MM.1S (cell line): Measurements from ENCODE around the gene GNG3.

Experiments
- DNase-seq: peaks from one replicate; pipeline ENCODE4 v3.0.0-alpha.2; 2015
- H2AFZ ChIP-seq: fragments of 300-600 bp; sonication (generic); 2 replicates; pipeline ENCODE4 v1.6.0; 2016; ENCODE audit warnings: antibody characterized with exemption, low read length
- H3F3A ChIP-seq: fragments of 300-600 bp; sonication (generic); 2 replicates; pipeline ENCODE4 v1.6.1; 2016; ENCODE audit warnings: mild to moderate bottlenecking, antibody characterized with exemption, low read length, moderate library complexity, mixed read lengths; ENCODE audit not compliant: insufficient read depth
- H3K27ac ChIP-seq: fragments of 300-600 bp; sonication (generic); 2 replicates; pipeline ENCODE4 v1.5.1; 2016; ENCODE audit warnings: mild to moderate bottlenecking, low read length
- H3K27me3 ChIP-seq: fragments of 300-600 bp; sonication (generic); replicated peaks from 2 replicates; pipeline ENCODE4 v1.6.0; 2016; ENCODE audit warnings: low read length; ENCODE audit not compliant: insufficient read depth
- H3K36me3 ChIP-seq: fragments of 300-600 bp; sonication (generic); replicated peaks from 2 replicates; pipeline ENCODE4 v1.6.1; 2016; ENCODE audit warnings: mild to moderate bottlenecking, low read length, mixed read lengths; ENCODE audit not compliant: insufficient read depth
- H3K4me1 ChIP-seq: fragments of 300-600 bp; sonication (generic); 2 replicates; pipeline ENCODE4 v1.6.1; 2016; ENCODE audit warnings: low read length, mixed read lengths
- H3K4me2 ChIP-seq: fragments of 300-600 bp; sonication (generic); 2 replicates; pipeline ENCODE4 v1.6.0; 2016; ENCODE audit warnings: low read depth, low read length
- H3K4me3 ChIP-seq: fragments of 300-600 bp; sonication (generic); 2 replicates; pipeline ENCODE4 v1.5.1; 2016; ENCODE audit warnings: low read length, mixed read lengths
- H3K79me2 ChIP-seq: fragments of 300-600 bp; sonication (generic); 2 replicates; pipeline ENCODE4 v1.6.1; 2016; ENCODE audit warnings: mixed run types, low read length, mixed read lengths
- H3K9ac ChIP-seq: fragments of 300-600 bp; sonication (generic); 2 replicates; pipeline ENCODE4 v1.6.1; 2016; ENCODE audit warnings: low read length, mixed read lengths
- H3K9me2 ChIP-seq: fragments of 300-600 bp; sonication (generic); replicated peaks from 2 replicates; pipeline ENCODE4 v1.6.1; 2016; ENCODE audit warnings: mild to moderate bottlenecking, low read length, mixed read lengths; ENCODE audit not compliant: insufficient read depth
- H3K9me3 ChIP-seq: fragments of 300-600 bp; sonication (generic); replicated peaks from 2 replicates; pipeline ENCODE4 v1.6.1; 2016; ENCODE audit warnings: mild to moderate bottlenecking, low read length, mixed read lengths; ENCODE audit not compliant: insufficient read depth
- H4K20me1 ChIP-seq: fragments of 300-600 bp; sonication (generic); 2 replicates; pipeline ENCODE4 v1.6.1; 2016; ENCODE audit warnings: mild to moderate bottlenecking, low read length, moderate library complexity, mixed read lengths; ENCODE audit not compliant: insufficient read depth
- EZH2 ChIP-seq: fragments of 300-600 bp; sonication (generic); optimal IDR thresholded peaks from 2 replicates; pipeline ENCODE3; 2017; ENCODE audit warnings: low read depth, mild to moderate bottlenecking, antibody characterized with exemption, low read length, mixed read lengths
- EZH2phosphoT487 ChIP-seq: fragments of 300-600 bp; sonication (generic); IDR thresholded peaks from 2 replicates; pipeline ENCODE4 v1.6.1; 2018; ENCODE audit warnings: antibody characterized with exemption, low read length
- TF ChIP-seq, protein P1 (sequence below): fragments of 300-600 bp; sonication (generic); IDR thresholded peaks from 2 replicates; pipeline ENCODE4 v1.5.1; 2016; ENCODE audit warnings: antibody characterized with exemption, low read length, mixed read lengths

GNG3 gene

DNA sequence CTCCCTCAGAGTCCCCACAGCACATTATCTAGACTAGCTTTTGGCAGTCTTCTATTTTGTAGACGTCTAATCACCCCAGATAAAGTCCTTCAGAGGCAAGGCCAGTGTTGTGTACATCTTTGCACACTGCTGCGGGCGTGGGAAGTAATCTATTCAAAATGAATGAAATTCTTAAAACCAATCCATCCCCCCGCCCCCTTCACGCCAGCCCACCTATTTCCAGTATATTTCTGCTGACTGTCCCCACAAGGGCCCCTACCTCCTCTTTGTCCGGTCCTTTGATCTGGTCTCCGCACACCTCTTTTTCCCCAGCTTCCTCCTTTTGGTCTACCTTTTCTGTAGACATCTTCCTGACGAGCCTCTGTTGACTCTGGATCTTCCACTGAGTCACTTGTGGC, 627 bp upstream of the GNG3 start:
- H3K79me2 ChIP-seq, result peaks cover 26% of the 10 kb centered on the region
- no peaks in the 10 kb centered on the region for H3K9me3 ChIP-seq
- no peak for DNase-seq
- H2AFZ ChIP-seq, result peak overlapping the region; percentile 87
- peaks cover 40% of the 10 kb centered on the region for H3F3A ChIP-seq
- peak overlapping the region; percentile 2; the same call in 1 of the 2 replicates for H3K27ac ChIP-seq
- H3K9me2 ChIP-seq, result no peaks in the 10 kb centered on the region
- H3K4me3 ChIP-seq, result peak overlapping the region; percentile 83
- H3K27me3 ChIP-seq, result no peaks in the 10 kb centered on the region
- peak overlapping the region; percentile 81; the same call in 1 of the 2 replicates for H3K4me2 ChIP-seq
- peaks cover 35% of the 10 kb centered on the region for H3K4me1 ChIP-seq
- TF ChIP-seq EZH2 (no peak), EZH2phosphoT487 (no peak)
- TF ChIP-seq, protein P1, sequence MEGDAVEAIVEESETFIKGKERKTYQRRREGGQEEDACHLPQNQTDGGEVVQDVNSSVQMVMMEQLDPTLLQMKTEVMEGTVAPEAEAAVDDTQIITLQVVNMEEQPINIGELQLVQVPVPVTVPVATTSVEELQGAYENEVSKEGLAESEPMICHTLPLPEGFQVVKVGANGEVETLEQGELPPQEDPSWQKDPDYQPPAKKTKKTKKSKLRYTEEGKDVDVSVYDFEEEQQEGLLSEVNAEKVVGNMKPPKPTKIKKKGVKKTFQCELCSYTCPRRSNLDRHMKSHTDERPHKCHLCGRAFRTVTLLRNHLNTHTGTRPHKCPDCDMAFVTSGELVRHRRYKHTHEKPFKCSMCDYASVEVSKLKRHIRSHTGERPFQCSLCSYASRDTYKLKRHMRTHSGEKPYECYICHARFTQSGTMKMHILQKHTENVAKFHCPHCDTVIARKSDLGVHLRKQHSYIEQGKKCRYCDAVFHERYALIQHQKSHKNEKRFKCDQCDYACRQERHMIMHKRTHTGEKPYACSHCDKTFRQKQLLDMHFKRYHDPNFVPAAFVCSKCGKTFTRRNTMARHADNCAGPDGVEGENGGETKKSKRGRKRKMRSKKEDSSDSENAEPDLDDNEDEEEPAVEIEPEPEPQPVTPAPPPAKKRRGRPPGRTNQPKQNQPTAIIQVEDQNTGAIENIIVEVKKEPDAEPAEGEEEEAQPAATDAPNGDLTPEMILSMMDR, result no peak
- H3K36me3 ChIP-seq, result no peaks in the 10 kb centered on the region
- H4K20me1 ChIP-seq, result no peaks in the 10 kb centered on the region
- H3K9ac ChIP-seq, result no peak overlapping the region

DNA sequence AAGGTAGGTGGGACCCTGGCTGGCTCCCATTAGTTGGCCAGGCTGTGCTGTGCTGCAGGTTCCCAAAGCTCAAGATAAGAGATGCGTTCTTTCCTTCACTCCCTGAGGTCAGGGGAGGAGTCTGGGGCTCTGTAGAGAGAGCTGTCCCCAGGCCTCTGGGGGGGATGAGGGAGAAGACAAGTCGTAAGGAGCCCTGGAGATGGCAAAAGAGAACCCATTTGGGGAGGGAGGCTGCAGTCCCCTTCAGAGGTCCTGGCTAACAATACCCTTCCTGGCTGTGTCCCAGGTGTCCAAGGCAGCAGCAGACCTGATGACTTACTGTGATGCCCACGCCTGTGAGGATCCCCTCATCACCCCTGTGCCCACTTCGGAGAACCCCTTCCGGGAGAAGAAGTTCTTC, 916 bp downstream of the GNG3 start:
- Histone ChIP-seq H3K4me2 (peak overlapping the region; percentile 96), H3K9ac (peak overlapping the region; percentile 93; the same call in 1 of the 2 replicates), H2AFZ (peak overlapping the region; percentile 68), H3K27me3 (no peaks in the 10 kb centered on the region), H3K79me2 (peaks cover 37% of the 10 kb centered on the region), H3F3A (peaks cover 53% of the 10 kb centered on the region), H3K27ac (peak overlapping the region; percentile 93; the same call in 1 of the 2 replicates), H4K20me1 (no peaks in the 10 kb centered on the region), H3K9me2 (no peaks in the 10 kb centered on the region), H3K4me3 (peak overlapping the region; percentile 70), H3K4me1 (peaks cover 48% of the 10 kb centered on the region), H3K36me3 (no peaks in the 10 kb centered on the region), H3K9me3 (no peaks in the 10 kb centered on the region)
- TF ChIP-seq, protein P1, result no peak
- TF ChIP-seq EZH2, result no peak
- no peak for DNase-seq

DNA sequence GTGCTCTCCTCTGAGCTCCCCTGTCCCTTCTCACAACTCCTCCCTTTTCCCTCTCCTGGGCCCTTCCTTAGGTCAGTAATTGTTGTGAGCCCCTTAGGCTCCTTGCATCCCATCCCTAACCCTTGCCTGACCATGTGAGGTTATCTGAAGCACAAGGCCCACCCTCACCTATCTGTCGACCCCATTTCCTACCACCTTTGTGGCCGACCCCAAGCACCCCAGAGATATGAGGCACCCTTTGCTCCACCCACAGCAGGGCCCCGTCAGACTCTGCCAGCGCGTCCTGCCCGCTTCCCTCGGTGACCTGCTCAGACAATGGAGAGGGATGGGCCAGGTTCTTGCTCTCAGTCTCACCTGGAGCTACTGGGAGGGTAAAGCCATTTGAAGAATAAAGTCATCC, 1.3 kb downstream of the GNG3 start:
- no peaks in the 10 kb centered on the region for H3K36me3 ChIP-seq
- H3K27me3 ChIP-seq, result no peaks in the 10 kb centered on the region
- TF ChIP-seq, protein P1, result no peak
- no peak for TF ChIP-seq EZH2
- TF ChIP-seq EZH2phosphoT487, result no peak
- H3K4me1 ChIP-seq, result peaks cover 52% of the 10 kb centered on the region
- peak overlapping the region; percentile 93; the same call in 1 of the 2 replicates for H3K27ac ChIP-seq
- peak overlapping the region; percentile 96 for H3K4me2 ChIP-seq
- no peaks in the 10 kb centered on the region for H4K20me1 ChIP-seq
- peak overlapping the region; percentile 70 for H3K4me3 ChIP-seq
- H3K79me2 ChIP-seq, result peaks cover 37% of the 10 kb centered on the region
- H3K9ac ChIP-seq, result peak overlapping the region; percentile 93
- H3K9me2 ChIP-seq, result no peaks in the 10 kb centered on the region
- no peaks in the 10 kb centered on the region for H3K9me3 ChIP-seq
- peaks cover 57% of the 10 kb centered on the region for H3F3A ChIP-seq
- no peak for DNase-seq
- H2AFZ ChIP-seq, result peak overlapping the region; percentile 68
